GM18517 (cell line): ENCODE data around the gene KCTD16.

Experiments used
- ATAC-seq: cut with Tn5 transposase; IDR thresholded peaks from one replicate; pipeline ENCODE4 v1.9.1; 2021; ENCODE audit warnings: mild to moderate bottlenecking, moderate library complexity; ENCODE audit not compliant: unreplicated experiment

The KCTD16 gene

GRCh38 chr5:144451187-144451973, 280.7 kb downstream of the KCTD16 start:
- ATAC-seq = no peak

GRCh38 chr5:144453753-144454152, 283.1 kb downstream of the KCTD16 start:
- no peak for ATAC-seq

- ATAC-seq = no peak
These were observed 286.5 kb downstream of the KCTD16 start for GRCh38 chr5:144457160-144457559.

- no peak for ATAC-seq
These were observed 287.5 kb downstream of the KCTD16 start for GRCh38 chr5:144458216-144458615.

GRCh38 chr5:144460600-144460999, 289.9 kb downstream of the KCTD16 start:
- no peak for ATAC-seq

GRCh38 chr5:144462577-144462976, 291.9 kb downstream of the KCTD16 start:
- ATAC-seq = no peak

GRCh38 chr5:144463481-144464223, 293.0 kb downstream of the KCTD16 start:
- no peak for ATAC-seq

- no peak for ATAC-seq
These were observed 293.6 kb downstream of the KCTD16 start for GRCh38 chr5:144464306-144464705.

GRCh38 chr5:144465441-144465840, 294.8 kb downstream of the KCTD16 start:
- no peak for ATAC-seq

- ATAC-seq = no peak
These were observed 297.1 kb downstream of the KCTD16 start for GRCh38 chr5:144467792-144468191.

GRCh38 chr5:144468571-144468970, 297.9 kb downstream of the KCTD16 start:
- ATAC-seq = no peak

GRCh38 chr5:144469106-144469505, 298.4 kb downstream of the KCTD16 start:
- ATAC-seq = no peak

- no peak for ATAC-seq
These were observed 301.5 kb downstream of the KCTD16 start for GRCh38 chr5:144472221-144472620.

- ATAC-seq = no peak
These were observed 303.0 kb downstream of the KCTD16 start for GRCh38 chr5:144473650-144474049.

- no peak for ATAC-seq
These were observed 307.9 kb downstream of the KCTD16 start for GRCh38 chr5:144478565-144478964.

GRCh38 chr5:144481861-144482260, 311.2 kb downstream of the KCTD16 start:
- ATAC-seq = no peak

GRCh38 chr5:144484124-144484897, 313.6 kb downstream of the KCTD16 start:
- ATAC-seq = no peak

- no peak for ATAC-seq
These were observed 314.9 kb downstream of the KCTD16 start for GRCh38 chr5:144485540-144485939.

- ATAC-seq = no peak
These were observed 316.5 kb downstream of the KCTD16 start for GRCh38 chr5:144487207-144487606.

- ATAC-seq = no peak
These were observed 317.1 kb downstream of the KCTD16 start for GRCh38 chr5:144487761-144488160.

- ATAC-seq = no peak
These were observed 332.4 kb downstream of the KCTD16 start for GRCh38 chr5:144503123-144503522.
